ENCODE results near the gene TFDP2.
"Not testable (repeated sequence)": the region's sequence is repeated elsewhere in the genome, so short reads cannot be mapped to it uniquely, and the experiment has no call there.

TFDP2 gene

GRCh38 chr3:142148792-142149672 lies at the start of gene TFDP2:
Gene TFDP2 (minus strand): TSS chr3:142149544. CDS start chr3:142101749, 47,795 bp downstream.
- peak; percentile 81 for DNase-seq (ENCODE audit: low spot score)

- no peak for DNase-seq (ENCODE audit: low spot score)
These were observed 39.5 kb upstream of the TFDP2 start for GRCh38 chr3:142188846-142189245.

GRCh38 chr3:142180761-142181362 lies 31.5 kb upstream of the TFDP2 start:
- DNase-seq (ENCODE audit: low spot score): no peak

GRCh38 chr3:142175478-142175877 lies 26.1 kb upstream of the TFDP2 start:
- no peak for DNase-seq (ENCODE audit: low spot score)

GRCh38 chr3:142174559-142174958 lies 25.2 kb upstream of the TFDP2 start:
- DNase-seq (ENCODE audit: low spot score): no peak

GRCh38 chr3:142168514-142168913 lies 19.2 kb upstream of the TFDP2 start:
- DNase-seq (ENCODE audit: low spot score): no peak

- no peak for DNase-seq (ENCODE audit: low spot score)
These were observed 15.8 kb upstream of the TFDP2 start for GRCh38 chr3:142165194-142165593.

- no peak for DNase-seq (ENCODE audit: low spot score)
These were observed 9.9 kb upstream of the TFDP2 start for GRCh38 chr3:142159083-142159740.

GRCh38 chr3:142154186-142154585 lies 4.8 kb upstream of the TFDP2 start:
- no peak for DNase-seq (ENCODE audit: low spot score)

- no peak for DNase-seq (ENCODE audit: low spot score)
These were observed 3.0 kb upstream of the TFDP2 start for GRCh38 chr3:142152384-142152783.

GRCh38 chr3:142151828-142152227 lies 2.5 kb upstream of the TFDP2 start:
- no peak for DNase-seq (ENCODE audit: low spot score)

GRCh38 chr3:142151240-142151639 lies 1.9 kb upstream of the TFDP2 start:
- no peak for DNase-seq (ENCODE audit: low spot score)

GRCh38 chr3:142150271-142150670 lies 927 bp upstream of the TFDP2 start:
- no peak for DNase-seq (ENCODE audit: low spot score)

- DNase-seq (ENCODE audit: low spot score): no peak
These were observed 289 bp upstream of the TFDP2 start for GRCh38 chr3:142149673-142149992.

- no peak for DNase-seq (ENCODE audit: low spot score)
These were observed 1.1 kb downstream of the TFDP2 start for GRCh38 chr3:142148044-142148791.

- DNase-seq (ENCODE audit: low spot score): not testable (repeated sequence)
These were observed 4.8 kb downstream of the TFDP2 start for GRCh38 chr3:142144587-142144986.

GRCh38 chr3:142140608-142141285 lies 8.6 kb downstream of the TFDP2 start:
- not testable (repeated sequence) for DNase-seq (ENCODE audit: low spot score)

GRCh38 chr3:142137089-142137488 lies 12.3 kb downstream of the TFDP2 start:
- not testable (repeated sequence) for DNase-seq (ENCODE audit: low spot score)

- DNase-seq (ENCODE audit: low spot score): no peak
These were observed 14.5 kb downstream of the TFDP2 start for GRCh38 chr3:142134799-142135325.

- no peak for DNase-seq (ENCODE audit: low spot score)
These were observed 19.7 kb downstream of the TFDP2 start for GRCh38 chr3:142129516-142130171.

Data from CD4-positive, alpha-beta T cell treated with Interleukin-6 at 100 ng/mL for 8 hours (primary cell).